GM23338 (cell line): ENCODE data around the gene UBE2G2. TPM values are rescaled to one million over a fixed set of nuclear protein-coding genes. Genes with fewer than 3 reads are reported as not detected.

ENCODE experiments used
- ATAC-seq: fragments of 200-7000 bp; cut with Tn5 transposase; 3 replicates; pipeline ENCODE4 v1.9.1; 2020
- DNase-seq: peaks from one replicate; pipeline ENCODE4 v3.0.0-alpha.2; 2015; ENCODE audit warnings: low spot score
- H2AFZ ChIP-seq: fragments of 200-600 bp; sonication (generic); 2 replicates; pipeline ENCODE4 v1.8.0; 2016; ENCODE audit warnings: antibody characterized with exemption, mild to moderate bottlenecking, moderate library complexity
- H3F3A ChIP-seq: fragments of 200-600 bp; sonication (generic); replicated peaks from 2 replicates; pipeline ENCODE4 v1.8.0; 2017; ENCODE audit warnings: antibody characterized with exemption, mixed run types, low read depth
- H3K27ac ChIP-seq: fragments of 200-600 bp; sonication (generic); 2 replicates; pipeline ENCODE4 v1.6.1; 2016; ENCODE audit warnings: low read depth
- H3K27me3 ChIP-seq: fragments of 200-600 bp; sonication (generic); 2 replicates; pipeline ENCODE4 v1.8.0; 2016; ENCODE audit warnings: mild to moderate bottlenecking, mixed run types, moderate library complexity; ENCODE audit not compliant: insufficient read depth
- H3K36me3 ChIP-seq: fragments of 200-600 bp; sonication (generic); 2 replicates; pipeline ENCODE4 v1.8.0; 2016; ENCODE audit warnings: mild to moderate bottlenecking; ENCODE audit not compliant: insufficient read depth
- H3K4me1 ChIP-seq: fragments of 200-600 bp; sonication (generic); 2 replicates; pipeline ENCODE4 v1.8.0; 2016; ENCODE audit warnings: mild to moderate bottlenecking, moderate library complexity; ENCODE audit not compliant: insufficient read depth
- H3K4me2 ChIP-seq: fragments of 200-600 bp; sonication (generic); 2 replicates; pipeline ENCODE4 v1.7.1; 2017; ENCODE audit warnings: mixed run types
- H3K4me3 ChIP-seq: fragments of 200-600 bp; sonication (generic); 2 replicates; pipeline ENCODE4 v1.6.1; 2016; ENCODE audit warnings: mixed run types
- H3K79me2 ChIP-seq: fragments of 200-600 bp; sonication (generic); replicated peaks from 2 replicates; pipeline ENCODE4 v1.8.0; 2017; ENCODE audit warnings: mild to moderate bottlenecking; ENCODE audit not compliant: insufficient read depth
- H3K9me2 ChIP-seq: fragments of 200-600 bp; sonication (generic); 2 replicates; pipeline ENCODE4 v1.8.0; 2017; ENCODE audit not compliant: insufficient read depth
- H4K20me1 ChIP-seq: fragments of 200-600 bp; sonication (generic); replicated peaks from 2 replicates; pipeline ENCODE4 v1.8.0; 2017; ENCODE audit warnings: mild to moderate bottlenecking; ENCODE audit not compliant: insufficient read depth
- H3K27ac Mint-ChIP-seq: 2 replicates; pipeline ENCODE4 v1.8.0; 2020; ENCODE audit warnings: inconsistent platforms, mild to moderate bottlenecking, moderate library complexity, mixed read lengths
- H3K27me3 Mint-ChIP-seq: 3 replicates; pipeline ENCODE4 v1.8.0; 2022; ENCODE audit warnings: low read depth, mild to moderate bottlenecking, moderate library complexity, mixed read lengths, inconsistent platforms; ENCODE audit not compliant: insufficient read depth, poor library complexity
- H3K36me3 Mint-ChIP-seq: 3 replicates; pipeline ENCODE4 v1.8.0; 2021; ENCODE audit warnings: low read depth, mild to moderate bottlenecking, inconsistent platforms, moderate library complexity, mixed read lengths
- H3K4me1 Mint-ChIP-seq: 3 replicates; pipeline ENCODE4 v1.8.0; 2020; ENCODE audit warnings: mild to moderate bottlenecking, inconsistent platforms, mixed read lengths
- H3K4me3 Mint-ChIP-seq: 3 replicates; pipeline ENCODE4 v1.8.0; 2021; ENCODE audit warnings: moderate library complexity, mild to moderate bottlenecking, inconsistent platforms, mixed read lengths
- H3K9me3 Mint-ChIP-seq: 3 replicates; pipeline ENCODE4 v1.8.0; 2020; ENCODE audit warnings: moderate library complexity, mild to moderate bottlenecking, inconsistent platforms, mixed read lengths
- CREB1 ChIP-seq: fragments of 250-450 bp; sonication (Bioruptor Pico); IDR thresholded peaks from 2 replicates; pipeline ENCODE4 v1.5.0; 2020; ENCODE audit warnings: low read depth, mild to moderate bottlenecking, moderate library complexity
- EZH2 ChIP-seq: fragments of 200-600 bp; sonication (generic); IDR thresholded peaks from one replicate; pipeline ENCODE4 v1.8.0; 2017; ENCODE audit warnings: antibody characterized with exemption, mild to moderate bottlenecking, low read depth; ENCODE audit not compliant: unreplicated experiment
- EZH2phosphoT487 ChIP-seq: fragments of 200-600 bp; sonication (generic); IDR thresholded peaks from one replicate; pipeline ENCODE4 v1.8.1; 2018; ENCODE audit warnings: antibody characterized with exemption; ENCODE audit not compliant: unreplicated experiment
- JUNB ChIP-seq: IDR thresholded peaks from one replicate; pipeline ENCODE4 v1.6.1; 2016; ENCODE audit warnings: antibody characterized with exemption; ENCODE audit not compliant: unreplicated experiment
- NANOG ChIP-seq: IDR thresholded peaks from 2 replicates; pipeline ENCODE4 v1.6.1; 2016; ENCODE audit warnings: antibody characterized with exemption, borderline replicate concordance
- POLR2AphosphoS5 ChIP-seq: IDR thresholded peaks from 2 replicates; pipeline ENCODE4 v1.6.1; 2016; ENCODE audit warnings: antibody characterized with exemption, low read depth
- STAT1 ChIP-seq: IDR thresholded peaks from one replicate; pipeline ENCODE4 v1.6.1; 2016; ENCODE audit warnings: antibody characterized with exemption; ENCODE audit not compliant: unreplicated experiment
- ZNF114 ChIP-seq: fragments of 250-450 bp; sonication (Bioruptor Pico); IDR thresholded peaks from 2 replicates; pipeline ENCODE4 v1.5.0; 2020; ENCODE audit warnings: mild to moderate bottlenecking, moderate library complexity
- ZNF331 ChIP-seq: fragments of 250-450 bp; sonication (Bioruptor Pico); IDR thresholded peaks from 2 replicates; pipeline ENCODE4 v1.5.0; 2020; ENCODE audit warnings: low read depth, mild to moderate bottlenecking, moderate library complexity
- polyA plus RNA-seq: library from polyadenylated mRNA; unstranded; fragments of >200 nt; fragmentation: Nextera tagmentation; extraction: Ambion mirVana; gene quantifications from 2 replicates; pipeline ENCODE4 v1.2.1, GENCODE V29; 2016
- total RNA-seq: library from RNA; depleted of rRNA; stranded (reverse); fragments of >200 nt; shearing (Covaris generic); gene quantifications from 2 replicates; pipeline ENCODE4 v1.2.3, GENCODE V29; 2014
- TF ChIP-seq, protein P1 (sequence below): IDR thresholded peaks from one replicate; pipeline ENCODE4 v1.6.1; 2018; ENCODE audit warnings: antibody characterized with exemption; ENCODE audit not compliant: unreplicated experiment
- TF ChIP-seq, protein P2 (sequence below): fragments of 250-450 bp; sonication (Bioruptor Pico); IDR thresholded peaks from 2 replicates; pipeline ENCODE4 v1.5.0; 2020; ENCODE audit warnings: mild to moderate bottlenecking, moderate library complexity
- TF ChIP-seq, protein P3 (sequence below): IDR thresholded peaks from 2 replicates; pipeline ENCODE4 v1.6.1; 2016; ENCODE audit warnings: antibody characterized with exemption
- TF ChIP-seq, protein P4 (sequence below), 2 experiments: fragments of 200-600 bp in 1 of 2; sonication (generic) in 1 of 2; conservative IDR thresholded peaks; 2 replicates each; pipeline versions ENCODE4 v1.5.1 to v1.6.1; 2016 to 2017; ENCODE audit warnings: antibody characterized with exemption in 2 of 2, low read depth in 2 of 2, mild to moderate bottlenecking in 2 of 2, moderate library complexity in 1 of 2

UBE2G2 gene
- total and polyA plus RNA-seq, 2 experiments from 2014 or later, result 66.4 to 100 TPM

DNA sequence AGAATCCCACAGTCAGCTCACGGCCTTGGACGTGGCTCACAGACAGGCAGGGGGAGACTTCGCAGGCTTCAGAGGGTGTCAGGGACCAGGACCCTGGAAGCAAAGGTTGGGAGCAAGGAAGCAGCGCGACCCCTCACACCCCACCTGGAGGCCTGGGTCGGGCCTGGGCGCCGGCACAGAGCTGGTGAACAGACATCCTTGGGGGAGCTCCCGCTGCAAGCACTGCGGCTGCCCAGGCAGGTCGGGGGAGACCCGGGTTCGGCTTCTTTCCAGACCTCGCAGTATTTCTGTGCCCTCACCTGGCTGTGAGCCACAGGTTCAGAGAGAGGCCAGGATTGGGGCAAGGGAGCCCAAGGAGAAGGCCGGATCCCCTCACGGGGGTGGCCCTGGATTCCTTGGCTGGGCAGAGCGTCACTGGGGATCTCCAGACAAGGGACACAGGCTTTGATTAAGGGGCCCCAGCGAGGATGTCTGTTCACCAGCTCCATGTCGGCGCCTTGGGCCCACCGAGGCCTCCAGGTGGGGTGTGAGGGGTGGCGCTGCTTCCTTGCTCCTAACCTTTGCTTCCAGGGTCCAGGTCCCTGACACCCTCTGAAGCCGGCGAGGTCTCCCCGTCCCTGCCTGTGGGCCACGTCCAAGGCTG is 52.4 kb downstream of the UBE2G2 start:
- Histone ChIP-seq H2AFZ (peak overlapping the region; percentile 52; the same call in 1 of the 2 replicates), H3K36me3 (no peaks in the 10 kb centered on the region), H3K9me2 (no peaks in the 10 kb centered on the region; the same call in 1 of the 2 replicates), H3K4me2 (peak overlapping the region; percentile 64), H3K4me1 (peaks cover 33% of the 10 kb centered on the region), H3K79me2 (no peaks in the 10 kb centered on the region), H3K27me3 (no peaks in the 10 kb centered on the region), H4K20me1 (no peaks in the 10 kb centered on the region), H3F3A (peaks cover 7% of the 10 kb centered on the region; the same call in 1 of the 2 replicates), H3K27ac (peak overlapping the region; percentile 81), H3K4me3 (peak overlapping the region; percentile 39; the same call in 1 of the 2 replicates)
- H3K9me3 Mint-ChIP-seq, result peaks cover 36% of the 10 kb centered on the region
- ATAC-seq (peak; percentile 49), DNase-seq (no peak)
- H3K27me3 Mint-ChIP-seq, result peaks cover 9% of the 10 kb centered on the region
- peak overlapping the region; percentile 42 for H3K27ac Mint-ChIP-seq
- H3K4me3 Mint-ChIP-seq, result peak overlapping the region; percentile 68
- H3K4me1 Mint-ChIP-seq, result peaks cover 41% of the 10 kb centered on the region
- TF ChIP-seq POLR2AphosphoS5 (no peak), NANOG (no peak), STAT1 (no peak), EZH2phosphoT487 (no peak), JUNB (no peak), EZH2 (no peak), ZNF331 (CRISPR knock-in tag) (no peak), ZNF114 (no peak), CREB1 (no peak)
- TF ChIP-seq, protein P1, sequence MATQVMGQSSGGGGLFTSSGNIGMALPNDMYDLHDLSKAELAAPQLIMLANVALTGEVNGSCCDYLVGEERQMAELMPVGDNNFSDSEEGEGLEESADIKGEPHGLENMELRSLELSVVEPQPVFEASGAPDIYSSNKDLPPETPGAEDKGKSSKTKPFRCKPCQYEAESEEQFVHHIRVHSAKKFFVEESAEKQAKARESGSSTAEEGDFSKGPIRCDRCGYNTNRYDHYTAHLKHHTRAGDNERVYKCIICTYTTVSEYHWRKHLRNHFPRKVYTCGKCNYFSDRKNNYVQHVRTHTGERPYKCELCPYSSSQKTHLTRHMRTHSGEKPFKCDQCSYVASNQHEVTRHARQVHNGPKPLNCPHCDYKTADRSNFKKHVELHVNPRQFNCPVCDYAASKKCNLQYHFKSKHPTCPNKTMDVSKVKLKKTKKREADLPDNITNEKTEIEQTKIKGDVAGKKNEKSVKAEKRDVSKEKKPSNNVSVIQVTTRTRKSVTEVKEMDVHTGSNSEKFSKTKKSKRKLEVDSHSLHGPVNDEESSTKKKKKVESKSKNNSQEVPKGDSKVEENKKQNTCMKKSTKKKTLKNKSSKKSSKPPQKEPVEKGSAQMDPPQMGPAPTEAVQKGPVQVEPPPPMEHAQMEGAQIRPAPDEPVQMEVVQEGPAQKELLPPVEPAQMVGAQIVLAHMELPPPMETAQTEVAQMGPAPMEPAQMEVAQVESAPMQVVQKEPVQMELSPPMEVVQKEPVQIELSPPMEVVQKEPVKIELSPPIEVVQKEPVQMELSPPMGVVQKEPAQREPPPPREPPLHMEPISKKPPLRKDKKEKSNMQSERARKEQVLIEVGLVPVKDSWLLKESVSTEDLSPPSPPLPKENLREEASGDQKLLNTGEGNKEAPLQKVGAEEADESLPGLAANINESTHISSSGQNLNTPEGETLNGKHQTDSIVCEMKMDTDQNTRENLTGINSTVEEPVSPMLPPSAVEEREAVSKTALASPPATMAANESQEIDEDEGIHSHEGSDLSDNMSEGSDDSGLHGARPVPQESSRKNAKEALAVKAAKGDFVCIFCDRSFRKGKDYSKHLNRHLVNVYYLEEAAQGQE, result no peak
- TF ChIP-seq, protein P2, sequence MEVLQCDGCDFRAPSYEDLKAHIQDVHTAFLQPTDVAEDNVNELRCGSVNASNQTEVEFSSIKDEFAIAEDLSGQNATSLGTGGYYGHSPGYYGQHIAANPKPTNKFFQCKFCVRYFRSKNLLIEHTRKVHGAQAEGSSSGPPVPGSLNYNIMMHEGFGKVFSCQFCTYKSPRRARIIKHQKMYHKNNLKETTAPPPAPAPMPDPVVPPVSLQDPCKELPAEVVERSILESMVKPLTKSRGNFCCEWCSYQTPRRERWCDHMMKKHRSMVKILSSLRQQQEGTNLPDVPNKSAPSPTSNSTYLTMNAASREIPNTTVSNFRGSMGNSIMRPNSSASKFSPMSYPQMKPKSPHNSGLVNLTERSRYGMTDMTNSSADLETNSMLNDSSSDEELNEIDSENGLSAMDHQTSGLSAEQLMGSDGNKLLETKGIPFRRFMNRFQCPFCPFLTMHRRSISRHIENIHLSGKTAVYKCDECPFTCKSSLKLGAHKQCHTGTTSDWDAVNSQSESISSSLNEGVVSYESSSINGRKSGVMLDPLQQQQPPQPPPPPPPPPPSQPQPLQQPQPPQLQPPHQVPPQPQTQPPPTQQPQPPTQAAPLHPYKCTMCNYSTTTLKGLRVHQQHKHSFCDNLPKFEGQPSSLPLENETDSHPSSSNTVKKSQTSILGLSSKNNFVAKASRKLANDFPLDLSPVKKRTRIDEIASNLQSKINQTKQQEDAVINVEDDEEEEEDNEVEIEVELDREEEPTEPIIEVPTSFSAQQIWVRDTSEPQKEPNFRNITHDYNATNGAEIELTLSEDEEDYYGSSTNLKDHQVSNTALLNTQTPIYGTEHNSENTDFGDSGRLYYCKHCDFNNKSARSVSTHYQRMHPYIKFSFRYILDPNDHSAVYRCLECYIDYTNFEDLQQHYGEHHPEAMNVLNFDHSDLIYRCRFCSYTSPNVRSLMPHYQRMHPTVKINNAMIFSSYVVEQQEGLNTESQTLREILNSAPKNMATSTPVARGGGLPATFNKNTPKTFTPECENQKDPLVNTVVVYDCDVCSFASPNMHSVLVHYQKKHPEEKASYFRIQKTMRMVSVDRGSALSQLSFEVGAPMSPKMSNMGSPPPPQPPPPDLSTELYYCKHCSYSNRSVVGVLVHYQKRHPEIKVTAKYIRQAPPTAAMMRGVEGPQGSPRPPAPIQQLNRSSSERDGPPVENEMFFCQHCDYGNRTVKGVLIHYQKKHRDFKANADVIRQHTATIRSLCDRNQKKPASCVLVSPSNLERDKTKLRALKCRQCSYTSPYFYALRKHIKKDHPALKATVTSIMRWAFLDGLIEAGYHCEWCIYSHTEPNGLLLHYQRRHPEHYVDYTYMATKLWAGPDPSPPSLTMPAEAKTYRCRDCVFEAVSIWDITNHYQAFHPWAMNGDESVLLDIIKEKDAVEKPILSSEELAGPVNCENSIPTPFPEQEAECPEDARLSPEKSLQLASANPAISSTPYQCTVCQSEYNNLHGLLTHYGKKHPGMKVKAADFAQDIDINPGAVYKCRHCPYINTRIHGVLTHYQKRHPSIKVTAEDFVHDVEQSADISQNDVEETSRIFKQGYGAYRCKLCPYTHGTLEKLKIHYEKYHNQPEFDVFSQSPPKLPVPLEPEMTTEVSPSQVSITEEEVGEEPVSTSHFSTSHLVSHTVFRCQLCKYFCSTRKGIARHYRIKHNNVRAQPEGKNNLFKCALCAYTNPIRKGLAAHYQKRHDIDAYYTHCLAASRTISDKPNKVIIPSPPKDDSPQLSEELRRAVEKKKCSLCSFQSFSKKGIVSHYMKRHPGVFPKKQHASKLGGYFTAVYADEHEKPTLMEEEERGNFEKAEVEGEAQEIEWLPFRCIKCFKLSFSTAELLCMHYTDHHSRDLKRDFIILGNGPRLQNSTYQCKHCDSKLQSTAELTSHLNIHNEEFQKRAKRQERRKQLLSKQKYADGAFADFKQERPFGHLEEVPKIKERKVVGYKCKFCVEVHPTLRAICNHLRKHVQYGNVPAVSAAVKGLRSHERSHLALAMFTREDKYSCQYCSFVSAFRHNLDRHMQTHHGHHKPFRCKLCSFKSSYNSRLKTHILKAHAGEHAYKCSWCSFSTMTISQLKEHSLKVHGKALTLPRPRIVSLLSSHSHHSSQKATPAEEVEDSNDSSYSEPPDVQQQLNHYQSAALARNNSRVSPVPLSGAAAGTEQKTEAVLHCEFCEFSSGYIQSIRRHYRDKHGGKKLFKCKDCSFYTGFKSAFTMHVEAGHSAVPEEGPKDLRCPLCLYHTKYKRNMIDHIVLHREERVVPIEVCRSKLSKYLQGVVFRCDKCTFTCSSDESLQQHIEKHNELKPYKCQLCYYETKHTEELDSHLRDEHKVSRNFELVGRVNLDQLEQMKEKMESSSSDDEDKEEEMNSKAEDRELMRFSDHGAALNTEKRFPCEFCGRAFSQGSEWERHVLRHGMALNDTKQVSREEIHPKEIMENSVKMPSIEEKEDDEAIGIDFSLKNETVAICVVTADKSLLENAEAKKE, result no peak
- TF ChIP-seq, protein P3, sequence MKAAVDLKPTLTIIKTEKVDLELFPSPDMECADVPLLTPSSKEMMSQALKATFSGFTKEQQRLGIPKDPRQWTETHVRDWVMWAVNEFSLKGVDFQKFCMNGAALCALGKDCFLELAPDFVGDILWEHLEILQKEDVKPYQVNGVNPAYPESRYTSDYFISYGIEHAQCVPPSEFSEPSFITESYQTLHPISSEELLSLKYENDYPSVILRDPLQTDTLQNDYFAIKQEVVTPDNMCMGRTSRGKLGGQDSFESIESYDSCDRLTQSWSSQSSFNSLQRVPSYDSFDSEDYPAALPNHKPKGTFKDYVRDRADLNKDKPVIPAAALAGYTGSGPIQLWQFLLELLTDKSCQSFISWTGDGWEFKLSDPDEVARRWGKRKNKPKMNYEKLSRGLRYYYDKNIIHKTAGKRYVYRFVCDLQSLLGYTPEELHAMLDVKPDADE, result no peak
- TF ChIP-seq, protein P4, sequence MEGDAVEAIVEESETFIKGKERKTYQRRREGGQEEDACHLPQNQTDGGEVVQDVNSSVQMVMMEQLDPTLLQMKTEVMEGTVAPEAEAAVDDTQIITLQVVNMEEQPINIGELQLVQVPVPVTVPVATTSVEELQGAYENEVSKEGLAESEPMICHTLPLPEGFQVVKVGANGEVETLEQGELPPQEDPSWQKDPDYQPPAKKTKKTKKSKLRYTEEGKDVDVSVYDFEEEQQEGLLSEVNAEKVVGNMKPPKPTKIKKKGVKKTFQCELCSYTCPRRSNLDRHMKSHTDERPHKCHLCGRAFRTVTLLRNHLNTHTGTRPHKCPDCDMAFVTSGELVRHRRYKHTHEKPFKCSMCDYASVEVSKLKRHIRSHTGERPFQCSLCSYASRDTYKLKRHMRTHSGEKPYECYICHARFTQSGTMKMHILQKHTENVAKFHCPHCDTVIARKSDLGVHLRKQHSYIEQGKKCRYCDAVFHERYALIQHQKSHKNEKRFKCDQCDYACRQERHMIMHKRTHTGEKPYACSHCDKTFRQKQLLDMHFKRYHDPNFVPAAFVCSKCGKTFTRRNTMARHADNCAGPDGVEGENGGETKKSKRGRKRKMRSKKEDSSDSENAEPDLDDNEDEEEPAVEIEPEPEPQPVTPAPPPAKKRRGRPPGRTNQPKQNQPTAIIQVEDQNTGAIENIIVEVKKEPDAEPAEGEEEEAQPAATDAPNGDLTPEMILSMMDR (conservative IDR thresholded peaks at IDR 0.05; ENCODE audit: low read depth in 2 of 2), result no peak
- H3K36me3 Mint-ChIP-seq, result peaks cover 13% of the 10 kb centered on the region; the same call in 1 of the 3 replicates
